Raji (cell line): ENCODE data around the gene SPACDR.

Experiments
- POLR2A ChIP-seq: IDR thresholded peaks from 2 replicates; pipeline ENCODE4 v1.6.1; 2011; ENCODE audit warnings: low read depth, low read length, control low read depth; ENCODE audit not compliant: insufficient read depth

SPACDR gene

GRCh38 chr7:100476101-100476780 is 12.2 kb upstream of the SPACDR start:
- no peak for TF ChIP-seq POLR2A

DNA sequence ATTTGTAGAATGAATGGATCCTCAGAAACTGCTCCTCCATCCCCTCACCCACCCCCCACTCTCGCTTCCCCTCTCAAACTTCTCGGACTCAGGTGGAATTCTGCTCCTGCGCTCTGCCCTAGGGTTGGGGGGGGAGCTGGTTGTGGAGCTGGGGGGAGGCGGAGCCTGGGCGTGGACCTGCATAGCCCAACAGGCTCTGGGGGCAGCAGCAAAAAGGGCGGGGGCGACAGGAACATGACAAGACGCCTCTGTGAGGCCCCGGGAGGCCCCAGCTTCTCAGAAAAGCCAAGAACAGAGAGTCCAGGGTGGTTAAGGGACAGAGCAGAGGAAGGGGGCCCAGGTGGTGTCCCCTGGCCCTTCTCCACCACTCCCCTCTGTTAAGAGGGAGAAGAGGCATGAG is 11.5 kb upstream of the SPACDR start:
- no peak for TF ChIP-seq POLR2A

DNA sequence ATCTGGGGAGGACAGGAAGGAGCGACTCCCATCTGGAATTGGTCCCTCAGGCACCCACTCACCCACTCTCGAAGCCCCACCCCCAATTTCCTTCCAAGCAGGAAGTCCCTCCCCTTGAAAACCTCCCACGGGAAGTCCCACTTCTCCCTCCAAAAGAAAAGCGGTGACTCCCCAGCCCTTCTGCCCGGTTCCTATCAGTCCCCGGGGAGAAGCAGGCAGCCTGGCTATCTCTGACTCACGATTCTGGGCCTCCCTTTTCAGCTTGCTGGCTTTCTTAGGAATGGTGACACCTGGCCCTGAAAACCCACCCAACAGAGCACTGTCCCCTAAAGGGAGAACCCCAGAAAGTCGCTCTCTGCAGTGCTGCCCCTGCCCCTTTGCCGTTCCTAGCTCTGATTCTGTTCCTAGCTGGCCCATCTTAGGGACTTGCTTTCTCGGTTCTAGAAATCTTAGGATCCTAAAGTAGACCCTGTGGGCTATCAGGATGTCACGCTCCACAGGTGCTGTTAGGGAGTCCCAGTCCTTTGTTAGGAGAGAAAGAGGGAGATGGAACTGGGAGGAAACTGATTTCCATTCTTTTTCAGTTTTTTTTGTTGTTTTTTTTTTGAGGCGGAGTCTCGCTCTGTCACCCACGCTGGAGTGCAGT is 8.9 kb upstream of the SPACDR start:
- no peak for TF ChIP-seq POLR2A

DNA sequence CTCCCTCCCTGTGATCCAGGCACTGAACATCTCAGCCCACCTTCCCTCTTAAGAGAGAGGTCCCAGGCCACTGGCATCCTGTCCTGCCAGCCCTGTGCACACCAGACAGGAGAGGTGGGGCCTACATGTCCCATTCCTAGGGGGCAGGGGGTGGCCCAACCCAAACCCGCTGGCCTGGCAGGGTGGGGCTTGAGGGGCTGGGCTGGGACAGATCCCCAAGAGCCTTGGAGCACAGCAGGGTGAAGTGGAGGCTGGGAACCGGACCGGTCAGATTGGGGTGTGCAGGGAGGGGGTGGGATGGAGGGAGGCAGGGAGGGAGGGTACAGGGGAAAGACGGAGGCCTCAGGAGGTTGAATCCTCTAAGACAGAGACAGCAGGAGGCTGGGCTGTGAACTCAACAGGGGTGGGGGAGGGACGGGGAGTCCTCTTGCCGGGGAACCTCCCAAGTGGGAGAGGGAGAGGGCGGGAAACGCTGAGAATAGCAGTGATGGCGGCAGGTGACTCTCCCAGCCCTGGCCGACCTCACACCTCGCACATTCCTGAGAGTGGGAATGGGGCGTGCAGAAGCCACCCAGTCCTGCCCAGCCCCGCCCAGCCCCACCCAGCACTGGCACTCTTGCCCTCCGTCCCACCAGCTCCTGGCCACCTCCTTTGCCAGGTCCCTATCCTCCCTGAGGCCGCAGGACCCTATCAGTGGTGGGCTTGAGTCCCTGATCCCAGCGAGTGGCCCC is 8.2 kb upstream of the SPACDR start:
- TF ChIP-seq POLR2A: no peak

GRCh38 chr7:100471021-100471420 is 7.0 kb upstream of the SPACDR start:
- TF ChIP-seq POLR2A: no peak

DNA sequence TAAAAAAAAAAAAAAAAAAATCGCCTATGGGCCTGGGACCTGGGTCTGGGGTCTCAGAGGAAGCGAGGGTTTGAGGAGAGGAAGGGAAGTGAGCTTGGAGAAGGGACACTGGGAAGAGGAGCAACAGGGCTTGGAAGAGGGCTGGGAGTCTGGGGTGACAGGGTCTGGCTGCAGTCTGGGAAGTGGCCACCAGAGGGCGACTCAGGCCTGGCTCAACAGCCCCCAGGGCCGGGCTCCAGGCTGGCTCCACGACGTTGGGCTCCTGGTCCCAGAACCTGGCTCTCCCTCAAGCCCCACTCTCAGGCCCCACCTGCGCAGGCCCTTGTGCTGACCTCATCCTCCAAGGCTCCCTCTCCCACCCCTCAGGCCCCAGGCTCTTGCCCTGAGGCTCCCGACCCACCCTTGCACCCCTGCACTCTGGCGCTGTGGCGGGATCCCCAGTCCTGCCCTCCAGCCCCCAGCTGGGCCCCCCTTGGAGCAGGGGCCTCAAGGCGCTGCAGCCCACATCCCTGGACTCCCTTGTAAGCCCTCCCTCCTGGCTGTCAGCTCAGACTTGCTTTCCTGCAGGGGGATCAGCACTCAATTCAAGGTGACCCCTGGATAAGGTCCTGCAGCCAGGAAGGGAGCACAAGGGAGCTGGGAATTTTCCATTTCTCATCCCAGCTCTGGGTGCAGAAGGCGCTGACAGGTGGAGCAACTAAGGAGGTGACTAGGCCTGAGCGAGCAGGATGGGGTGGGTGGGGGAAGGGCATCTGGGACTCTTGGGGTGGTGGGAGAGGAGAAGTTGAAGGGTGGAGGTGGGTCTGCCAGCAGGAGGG is 5.4 kb upstream of the SPACDR start:
- no peak for TF ChIP-seq POLR2A

DNA sequence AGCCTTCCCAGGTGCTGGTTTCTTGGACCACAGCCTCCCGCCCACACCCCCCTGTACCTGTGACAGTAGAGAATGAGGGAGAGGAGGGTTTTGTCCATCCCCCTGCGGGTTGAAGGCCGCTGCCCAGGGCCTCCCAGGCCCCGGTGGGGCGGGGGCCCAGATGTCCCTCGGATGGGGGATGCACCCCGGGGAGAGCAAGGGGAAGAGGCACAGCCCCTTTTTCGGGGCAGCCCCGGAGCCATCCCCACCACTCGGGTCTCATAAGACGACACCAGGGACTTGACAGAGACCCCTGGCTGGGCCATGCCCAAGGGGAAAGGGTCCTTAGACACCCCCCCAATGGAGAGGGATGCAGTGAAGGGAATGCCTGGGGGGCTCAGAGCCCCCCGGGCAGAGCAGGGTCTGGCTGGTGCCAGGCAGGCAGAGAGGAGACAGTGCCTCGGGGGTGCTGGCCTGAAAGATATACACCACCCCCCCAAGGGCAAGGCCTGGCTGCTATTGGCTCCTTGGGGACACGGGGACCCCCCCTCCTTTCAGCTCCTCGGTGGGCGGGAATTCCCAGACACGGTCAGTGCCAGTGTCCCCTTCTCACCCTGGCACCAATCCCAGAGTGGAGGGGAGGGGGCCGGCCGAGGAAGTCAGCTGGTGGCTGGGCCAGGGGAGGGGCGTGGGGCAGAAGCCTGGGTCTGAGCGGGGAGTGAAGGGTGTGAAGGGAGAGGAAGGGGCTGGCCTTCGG is 3.7 kb upstream of the SPACDR start:
- no peak for TF ChIP-seq POLR2A

GRCh38 chr7:100466653-100467605 is 2.9 kb upstream of the SPACDR start:
- TF ChIP-seq POLR2A: no peak

DNA sequence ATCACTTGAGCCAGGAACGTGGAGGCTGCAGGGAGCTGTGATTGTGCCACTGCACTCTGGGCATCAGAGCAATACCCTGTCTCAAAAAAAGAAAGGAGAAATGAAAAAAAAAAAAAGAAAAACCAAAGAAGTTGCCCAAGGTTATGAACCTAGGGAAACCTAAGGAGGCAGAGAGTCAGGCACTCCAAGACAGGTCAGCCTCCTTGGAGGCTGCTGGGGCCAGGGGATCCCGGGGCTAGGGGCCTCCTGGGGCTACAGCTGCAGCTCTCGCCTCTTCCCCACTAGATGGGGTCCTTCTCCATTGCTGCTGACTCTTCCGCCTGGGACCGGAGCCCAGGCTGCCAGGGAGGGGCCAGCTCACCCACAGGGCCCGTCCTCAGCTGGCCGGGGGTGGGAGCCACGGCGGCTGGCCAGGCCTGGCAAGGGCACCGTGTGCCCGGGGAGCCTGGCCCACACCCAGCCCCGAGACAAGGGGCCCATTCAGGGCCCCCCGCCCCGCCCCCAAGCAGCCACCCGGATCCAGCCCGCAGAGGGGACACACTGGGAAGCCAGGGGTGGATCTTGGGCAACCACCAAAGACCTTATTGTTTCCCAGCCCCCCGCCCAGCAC is 1.7 kb upstream of the SPACDR start:
- no peak for TF ChIP-seq POLR2A

- TF ChIP-seq POLR2A: no peak
Observed at GRCh38 chr7:100465299-100465698, 1.2 kb upstream of the SPACDR start.

GRCh38 chr7:100464791-100465190 is 731 bp upstream of the SPACDR start:
- no peak for TF ChIP-seq POLR2A

GRCh38 chr7:100457033-100457432 is 7.0 kb downstream of the SPACDR start:
- TF ChIP-seq POLR2A: no peak

GRCh38 chr7:100456562-100456961 is 7.5 kb downstream of the SPACDR start:
- TF ChIP-seq POLR2A: no peak

DNA sequence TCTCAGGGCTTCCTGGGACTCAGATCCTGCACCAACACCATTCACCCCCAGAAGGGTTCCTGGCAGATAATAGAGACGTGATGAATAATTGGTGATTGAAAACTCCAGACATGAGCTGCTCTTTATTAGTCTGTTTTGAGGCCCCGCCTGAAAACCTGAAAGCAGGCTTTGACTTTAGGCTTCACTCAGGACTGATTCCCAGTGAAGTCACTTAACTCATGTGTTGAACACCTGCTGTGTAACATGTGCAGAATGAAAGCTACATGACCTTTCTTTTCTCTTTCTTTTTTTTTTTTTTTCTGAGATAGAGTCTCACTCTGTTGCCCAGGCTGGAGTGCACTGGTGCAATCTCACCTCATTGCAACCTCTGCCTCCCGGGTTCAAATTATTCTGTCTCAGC is 8.9 kb downstream of the SPACDR start:
- TF ChIP-seq POLR2A: no peak

DNA sequence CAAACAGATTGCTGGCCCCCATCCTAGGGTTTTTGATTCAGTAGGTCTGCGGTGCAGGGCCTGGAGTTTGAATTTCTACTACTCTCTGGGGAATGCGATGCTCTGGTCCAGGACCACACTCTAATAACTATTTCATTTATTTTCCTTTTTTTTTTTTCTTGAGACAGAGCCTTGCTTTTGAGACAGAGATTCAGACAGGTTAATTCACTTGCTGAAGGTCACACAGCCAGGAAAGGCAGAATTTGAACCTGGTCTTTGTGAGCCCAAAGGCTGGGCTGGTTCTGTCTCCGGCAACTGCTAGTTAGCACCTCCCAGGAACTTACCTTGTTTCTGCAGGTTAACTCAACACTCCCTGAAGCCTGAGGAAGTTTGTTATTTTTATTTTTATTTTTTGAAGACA is 11.5 kb downstream of the SPACDR start:
- no peak for TF ChIP-seq POLR2A
